ENCODE data around the gene ZNF862.

DNA sequence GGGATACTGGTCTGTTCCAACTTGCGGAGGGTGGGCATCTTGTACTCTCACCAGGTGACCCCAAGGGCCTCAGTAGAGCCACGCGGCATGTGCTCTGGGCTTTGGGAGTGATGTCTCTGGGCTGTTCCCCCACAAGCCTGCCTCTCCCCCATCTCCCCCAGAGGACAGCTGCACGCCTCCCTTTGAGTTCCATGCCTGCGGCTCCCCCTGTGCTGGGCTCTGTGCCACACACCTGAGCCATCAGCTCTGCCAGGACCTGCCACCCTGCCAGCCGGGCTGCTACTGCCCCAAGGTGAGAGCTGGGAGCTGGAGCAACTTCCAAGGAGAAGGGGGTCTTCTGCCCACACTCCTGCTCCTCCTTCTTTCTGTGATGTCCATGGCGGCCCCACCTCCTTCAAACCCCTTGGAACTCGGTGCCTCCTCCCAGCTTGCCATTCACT is 15.0 kb upstream of the ZNF862 start:
- TF ChIP-seq EZH2 (IDR thresholded peaks at IDR 0.05; ENCODE audit: borderline replicate concordance, insufficient read depth, low read depth, low read length, poor library complexity, severe bottlenecking): no peak
- TF ChIP-seq, protein P1, sequence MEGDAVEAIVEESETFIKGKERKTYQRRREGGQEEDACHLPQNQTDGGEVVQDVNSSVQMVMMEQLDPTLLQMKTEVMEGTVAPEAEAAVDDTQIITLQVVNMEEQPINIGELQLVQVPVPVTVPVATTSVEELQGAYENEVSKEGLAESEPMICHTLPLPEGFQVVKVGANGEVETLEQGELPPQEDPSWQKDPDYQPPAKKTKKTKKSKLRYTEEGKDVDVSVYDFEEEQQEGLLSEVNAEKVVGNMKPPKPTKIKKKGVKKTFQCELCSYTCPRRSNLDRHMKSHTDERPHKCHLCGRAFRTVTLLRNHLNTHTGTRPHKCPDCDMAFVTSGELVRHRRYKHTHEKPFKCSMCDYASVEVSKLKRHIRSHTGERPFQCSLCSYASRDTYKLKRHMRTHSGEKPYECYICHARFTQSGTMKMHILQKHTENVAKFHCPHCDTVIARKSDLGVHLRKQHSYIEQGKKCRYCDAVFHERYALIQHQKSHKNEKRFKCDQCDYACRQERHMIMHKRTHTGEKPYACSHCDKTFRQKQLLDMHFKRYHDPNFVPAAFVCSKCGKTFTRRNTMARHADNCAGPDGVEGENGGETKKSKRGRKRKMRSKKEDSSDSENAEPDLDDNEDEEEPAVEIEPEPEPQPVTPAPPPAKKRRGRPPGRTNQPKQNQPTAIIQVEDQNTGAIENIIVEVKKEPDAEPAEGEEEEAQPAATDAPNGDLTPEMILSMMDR (IDR thresholded peaks at IDR 0.05): no peak
